NCI-H1694 treated with DMSO at 0.1 percent for 48 hours (cell line): Measurements from ENCODE around the gene CNGB1.
"Not testable (repeated sequence)": the region's sequence is repeated elsewhere in the genome, so short reads cannot be mapped to it uniquely, and the experiment has no call there.

Experiments
- DNase-seq: peaks from one replicate; lab custom pipeline; 2025; lab: John Stamatoyannopoulos, UW

Gene CNGB1

DNA sequence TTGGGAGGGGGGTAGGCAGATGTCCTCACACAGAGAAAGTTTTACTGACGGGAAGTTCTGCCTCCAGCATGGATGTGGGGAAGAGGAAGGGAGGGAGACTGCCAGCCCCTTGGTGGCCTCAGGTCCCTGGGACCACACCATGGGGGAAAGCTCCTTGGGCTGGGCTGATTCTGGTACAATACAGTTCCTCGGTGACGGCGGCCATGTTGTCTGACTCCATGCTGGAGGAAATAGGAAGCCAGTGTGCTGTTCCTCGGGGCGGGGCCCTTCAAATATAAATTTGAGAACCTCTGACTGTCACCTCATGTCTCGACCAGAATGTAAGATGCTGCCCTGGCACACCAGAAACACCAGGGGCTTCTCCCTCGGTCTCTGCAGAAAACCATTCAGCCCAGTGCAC lies 66.8 kb downstream of the CNGB1 start:
- DNase-seq = no peak

DNA sequence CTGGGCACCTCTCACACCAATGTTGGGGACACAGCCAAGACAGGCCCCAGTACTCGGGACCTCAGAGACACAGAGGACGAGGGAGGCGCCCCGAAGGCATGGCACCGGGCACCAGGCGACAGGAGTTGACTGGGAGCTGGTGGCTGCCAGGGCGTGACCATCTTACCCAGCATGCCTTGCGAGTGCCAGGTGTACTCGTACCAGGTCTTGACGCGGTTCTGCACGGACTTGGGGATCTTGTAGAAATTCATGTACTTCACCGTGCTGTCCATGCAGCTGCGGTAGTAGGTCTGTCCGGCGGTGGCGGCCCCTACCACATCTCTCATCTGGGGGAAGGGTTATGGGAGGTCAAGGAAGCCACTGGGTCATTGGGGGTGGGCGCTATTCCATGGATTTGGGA lies 67.3 kb downstream of the CNGB1 start:
- DNase-seq = no peak

DNA sequence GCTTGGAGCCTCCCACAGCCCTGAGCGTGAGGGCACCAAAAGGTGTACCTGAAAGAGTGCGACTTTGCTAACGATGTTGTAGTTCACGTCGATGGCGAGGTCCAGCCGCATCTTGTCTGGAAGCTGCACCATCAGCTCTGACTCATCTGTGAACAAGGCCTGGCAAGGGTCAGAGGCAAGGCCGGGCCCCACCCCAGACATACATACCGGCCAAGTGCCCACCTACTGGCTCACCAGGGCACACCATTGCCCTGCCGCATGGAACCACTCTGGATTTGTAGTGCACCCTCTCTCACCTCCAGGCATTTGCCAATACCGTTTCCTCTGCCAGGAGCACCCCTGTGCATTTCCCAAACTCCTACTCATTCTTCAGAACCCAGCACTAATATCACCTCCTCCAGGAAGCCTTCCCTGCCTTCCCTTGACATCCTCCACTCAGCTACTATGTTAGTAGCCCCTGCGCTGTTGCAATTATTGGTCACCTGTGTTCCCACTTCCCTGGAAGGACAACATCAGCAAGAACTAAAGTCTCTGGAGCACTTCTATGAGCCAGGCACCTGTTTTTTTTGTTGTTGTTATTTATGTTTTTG lies 69.4 kb downstream of the CNGB1 start:
- DNase-seq = no peak

DNA sequence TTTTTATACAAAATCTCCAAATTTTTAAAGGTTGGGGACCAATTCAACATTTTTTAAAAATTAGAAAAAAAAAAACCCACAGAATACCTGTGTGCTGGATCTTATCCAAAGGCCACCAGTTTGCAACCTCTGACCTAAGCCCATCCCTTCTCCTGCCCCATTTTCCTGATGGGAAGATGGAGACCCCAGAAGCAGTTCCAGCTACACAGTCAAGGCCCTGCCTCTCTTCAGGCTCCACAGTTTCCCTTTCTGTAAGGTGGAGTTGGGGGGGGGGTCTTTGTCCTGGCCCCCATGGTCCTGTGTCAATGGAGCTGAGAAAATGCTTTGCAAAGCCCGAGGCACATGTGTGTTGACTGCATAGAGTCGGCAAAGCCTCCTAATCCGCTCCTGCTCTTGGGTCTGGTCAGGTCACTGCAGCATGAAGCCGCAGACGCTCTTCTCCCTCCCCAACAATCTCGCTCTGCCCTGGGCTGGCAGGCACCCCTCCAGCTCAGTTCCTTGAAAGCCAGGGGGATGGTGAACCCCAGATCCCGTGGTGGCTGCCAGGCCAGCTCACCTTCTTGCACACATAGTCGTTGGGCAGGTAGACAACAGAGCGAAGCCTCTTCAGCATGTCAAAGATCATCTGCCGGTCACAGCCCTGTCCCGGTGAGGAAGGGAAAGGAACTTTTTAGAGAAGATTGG lies 70.0 kb downstream of the CNGB1 start:
- DNase-seq = no peak

DNA sequence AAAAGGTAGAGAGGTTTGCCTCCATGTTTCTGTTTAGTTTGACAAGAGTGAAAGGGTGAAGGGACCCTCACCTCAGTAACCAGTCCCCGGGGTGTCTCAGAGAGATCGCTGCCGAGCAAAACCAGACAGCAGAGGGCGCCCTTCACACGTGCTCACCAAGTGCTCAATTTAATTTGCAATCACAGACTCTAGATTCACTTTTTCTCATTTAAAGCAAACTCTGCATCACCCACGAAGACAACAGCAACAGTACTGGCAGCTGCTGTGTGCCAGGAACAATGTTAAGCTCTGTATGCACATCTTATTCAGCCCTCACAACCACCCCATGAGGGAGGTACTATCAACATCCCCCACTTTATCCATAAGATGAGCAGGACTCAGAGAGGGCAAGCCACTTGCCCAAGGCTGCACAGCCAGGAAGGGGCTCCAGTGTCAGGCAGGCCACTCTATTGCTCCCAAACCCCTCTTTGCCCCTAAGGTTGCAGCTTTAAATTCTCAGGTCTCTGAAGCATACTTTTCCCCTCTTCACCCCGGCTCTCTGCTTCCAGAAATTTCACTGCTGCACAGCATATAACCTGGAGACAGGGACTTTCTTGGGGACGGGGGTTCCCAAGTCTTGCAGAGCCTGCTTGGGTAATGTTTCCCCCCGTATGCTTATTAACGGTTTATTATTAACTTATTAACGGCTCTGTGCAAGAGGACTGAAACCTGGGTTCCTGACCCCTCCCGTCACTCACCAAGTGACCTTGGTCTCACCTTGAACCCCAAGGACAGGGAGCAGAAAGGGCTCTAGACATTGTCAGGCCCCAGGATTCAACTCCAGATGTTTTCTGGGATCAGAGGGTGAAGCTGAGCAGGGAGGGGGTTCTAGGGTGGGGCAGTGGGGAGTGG lies 70.9 kb downstream of the CNGB1 start:
- peak; percentile 63 for DNase-seq

DNA sequence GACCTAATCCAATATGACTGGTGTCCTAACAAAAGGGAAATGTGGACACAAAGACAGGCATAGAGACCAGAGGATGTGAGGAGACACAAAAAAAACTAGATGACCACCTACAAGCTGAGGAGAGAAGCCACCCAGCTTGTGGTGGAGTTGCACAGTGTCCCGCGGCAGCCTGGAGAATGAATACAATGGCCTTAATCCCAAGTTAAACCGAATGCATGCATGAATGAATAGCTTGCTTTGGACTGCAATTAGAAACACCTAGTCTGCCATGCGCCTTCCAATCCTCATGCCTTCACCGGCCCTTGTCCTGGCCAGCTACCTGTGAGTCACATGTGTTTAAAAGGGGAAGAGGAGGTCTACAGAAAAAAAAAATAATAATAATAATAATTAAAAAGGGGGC lies 72.0 kb downstream of the CNGB1 start:
- no peak for DNase-seq

DNA sequence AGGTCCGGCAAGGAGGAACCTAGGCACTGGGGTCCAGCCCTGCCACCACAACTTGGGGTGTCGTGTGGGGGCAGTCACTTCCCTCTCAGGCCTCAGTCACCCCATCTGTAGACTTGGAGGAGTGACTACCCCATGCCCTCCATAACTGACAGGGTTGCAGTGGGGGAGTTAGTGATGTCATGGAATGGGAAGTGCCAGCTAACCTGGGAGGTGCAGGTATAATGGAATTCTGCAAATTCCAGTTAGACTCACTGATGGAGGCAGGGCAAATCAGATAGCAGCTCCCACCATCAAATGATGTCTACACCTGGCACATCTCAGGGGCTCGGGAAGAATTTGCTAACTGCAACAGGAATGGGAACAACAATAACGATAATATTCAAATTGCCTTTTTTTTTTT lies 72.9 kb downstream of the CNGB1 start:
- no peak for DNase-seq

DNA sequence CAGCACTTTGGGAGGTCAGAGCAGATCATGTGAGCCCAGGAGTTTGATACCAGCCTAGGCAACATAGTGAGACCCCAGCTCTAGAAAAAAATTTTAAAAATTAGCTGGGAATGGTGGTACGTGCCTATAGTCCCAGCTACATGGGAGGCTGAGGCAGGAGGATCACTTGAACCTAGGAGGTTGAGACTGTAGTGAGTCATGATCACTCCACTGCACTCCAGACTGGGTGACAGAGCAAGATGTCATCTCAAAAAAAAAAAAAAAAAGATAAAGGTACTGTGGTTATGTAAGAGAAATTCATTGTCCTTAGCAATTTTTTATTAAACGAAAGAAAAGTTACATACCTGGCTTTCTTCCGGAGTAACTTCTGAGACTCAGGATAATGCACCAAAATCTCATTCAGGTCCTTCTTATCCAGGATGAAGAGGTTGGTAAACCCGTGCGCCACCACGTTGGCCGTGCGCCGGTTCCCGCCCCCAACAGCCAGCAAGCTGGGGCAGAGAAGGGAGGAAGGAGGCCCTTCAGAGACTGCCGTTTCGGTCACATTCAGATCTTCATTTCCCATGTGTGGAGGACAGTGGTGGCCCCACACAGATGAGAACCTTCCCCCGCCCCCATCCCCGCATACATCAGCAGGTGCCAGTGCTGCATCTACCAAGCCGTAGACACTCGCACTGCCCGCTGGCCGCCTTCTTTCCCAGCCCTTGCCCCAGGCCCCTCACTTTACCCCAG lies 73.7 kb downstream of the CNGB1 start:
- no peak for DNase-seq

DNA sequence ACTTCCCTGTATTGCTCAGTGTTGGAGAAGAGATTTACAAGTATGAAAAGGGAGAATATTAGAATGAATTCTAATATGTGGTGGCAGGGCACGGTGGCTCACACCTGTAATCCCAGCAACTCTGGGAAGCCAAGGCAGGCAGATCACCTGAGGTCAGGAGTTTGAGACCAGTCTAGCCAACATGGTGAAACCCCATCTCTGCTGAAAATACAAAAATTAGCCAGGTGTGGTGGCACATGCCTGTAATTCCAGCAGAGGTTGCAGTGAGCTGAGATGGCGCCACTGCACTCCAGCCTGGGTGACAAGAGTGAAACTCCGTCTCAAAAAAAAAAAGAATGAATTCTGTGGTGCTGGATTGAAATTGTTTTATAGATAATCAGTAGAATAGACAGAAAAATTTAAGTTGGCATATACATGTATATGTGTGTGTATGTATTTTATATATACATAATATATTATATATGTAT lies 75.8 kb downstream of the CNGB1 start:
- not testable (repeated sequence) for DNase-seq

DNA sequence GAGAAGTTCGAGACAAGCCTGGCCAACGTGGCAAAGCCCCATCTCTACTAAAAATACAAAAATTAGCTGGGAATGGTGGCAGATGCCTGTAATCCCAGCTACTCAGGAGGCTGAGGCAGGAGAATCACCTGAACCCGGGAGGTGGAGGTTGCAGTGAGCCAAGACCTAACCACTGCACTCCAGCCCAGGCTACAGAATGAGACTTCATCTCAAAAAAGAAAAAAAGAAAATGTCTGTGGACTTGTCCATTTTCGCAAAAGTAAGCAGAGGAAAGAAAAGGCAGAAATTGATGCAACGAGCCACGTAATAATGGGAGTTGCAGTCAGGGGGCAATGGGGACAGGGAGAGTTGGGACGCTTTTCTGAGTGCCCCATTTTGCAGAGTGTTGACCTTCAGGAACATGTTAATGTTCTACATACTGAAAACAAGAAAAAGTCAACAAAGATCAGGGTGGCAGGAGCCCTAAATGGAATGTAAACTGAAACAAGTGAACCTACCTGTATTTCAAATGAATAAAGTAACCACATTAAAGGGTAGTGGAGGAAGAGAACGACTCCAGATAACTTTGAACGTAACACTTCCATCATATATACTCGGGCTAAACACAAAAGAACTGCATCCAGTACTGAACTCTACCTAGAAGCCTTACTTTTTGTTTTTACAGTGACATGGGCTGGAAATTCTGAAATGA lies 76.4 kb downstream of the CNGB1 start:
- DNase-seq = no peak

DNA sequence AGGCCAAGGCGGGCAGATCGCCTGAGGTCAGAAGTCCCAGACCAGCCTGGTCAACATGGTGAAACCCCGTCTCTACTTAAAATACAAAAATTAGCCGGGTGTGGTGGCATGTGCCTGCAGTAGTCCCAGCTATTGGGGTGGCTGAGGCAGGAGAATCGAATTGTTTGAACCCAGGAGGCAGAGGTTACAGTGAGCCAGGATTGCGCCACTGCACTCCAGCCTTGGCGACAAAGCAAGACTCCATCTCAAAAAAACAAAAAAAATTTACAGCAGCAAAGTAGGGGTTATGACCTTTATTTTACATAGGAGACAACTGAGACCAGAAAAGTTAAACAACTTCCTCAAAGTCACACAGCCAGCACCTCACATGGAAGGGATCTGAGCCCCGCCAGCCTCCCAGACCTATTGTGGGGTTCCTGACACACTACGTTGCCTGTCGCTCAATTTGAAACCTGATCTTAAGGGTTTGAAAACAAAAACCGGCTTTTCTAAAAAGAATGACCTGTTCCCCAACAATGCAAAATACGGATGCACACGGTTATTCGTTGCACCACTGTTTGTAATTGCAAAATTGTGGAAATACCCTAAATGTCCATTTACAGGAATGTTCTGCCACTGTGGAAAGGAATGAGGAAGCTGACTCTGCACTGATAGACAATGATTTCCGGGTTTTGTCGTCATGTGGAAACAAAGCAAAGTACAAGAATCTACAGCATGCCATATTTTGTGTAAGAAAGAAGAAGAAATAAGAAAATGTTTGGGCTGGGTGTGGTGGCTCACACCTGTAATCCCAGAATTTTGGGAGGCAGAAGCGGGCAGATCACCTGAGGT lies 77.2 kb downstream of the CNGB1 start:
- no peak for DNase-seq

DNA sequence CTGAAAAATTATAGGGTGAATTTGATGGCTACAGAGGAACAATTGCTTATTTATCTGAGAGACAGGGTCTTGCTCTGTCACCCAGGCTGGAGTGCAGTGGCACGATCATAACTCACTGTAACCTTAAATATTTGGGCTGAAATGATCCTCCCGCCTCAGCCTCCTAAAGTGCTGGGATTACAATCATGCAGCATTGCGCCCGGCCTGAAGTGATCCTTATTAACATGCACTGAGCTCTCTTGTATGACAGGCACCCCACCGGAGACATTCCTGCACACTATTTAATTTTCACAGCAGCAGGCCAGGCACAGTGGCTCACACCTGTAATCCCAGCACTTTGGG lies 77.7 kb downstream of the CNGB1 start:
- DNase-seq = no peak

DNA sequence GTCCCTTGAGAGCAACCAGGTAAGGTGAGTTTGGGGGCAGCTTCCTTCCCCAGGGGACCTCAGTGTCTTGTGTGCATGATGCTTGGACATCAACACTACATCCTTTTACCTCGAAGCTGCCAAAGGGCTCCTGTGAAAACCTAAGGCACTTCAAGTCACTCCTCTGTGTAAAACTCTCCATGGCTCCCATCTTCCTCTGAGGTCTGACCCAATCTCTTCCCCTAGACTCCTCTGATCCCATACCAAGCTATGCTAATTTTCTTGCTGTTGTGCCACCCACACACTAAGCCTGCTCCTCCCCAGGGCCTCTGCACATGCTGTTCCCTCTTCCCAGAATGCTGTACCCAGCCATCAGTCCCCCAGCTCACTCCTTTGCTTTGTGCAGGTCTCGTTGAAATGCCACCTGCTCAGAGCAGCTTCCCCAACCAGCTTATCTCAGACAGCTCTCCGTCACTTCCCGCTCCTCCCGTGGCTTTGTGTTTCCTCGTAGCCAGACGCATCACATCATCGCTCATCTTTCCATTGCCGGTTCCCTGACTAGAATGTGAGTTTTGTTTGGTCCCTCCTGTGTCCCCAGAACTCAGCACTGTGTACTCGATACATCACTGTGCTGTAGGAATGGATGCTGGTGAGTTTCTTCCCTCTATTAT lies 78.4 kb downstream of the CNGB1 start:
- DNase-seq = no peak

DNA sequence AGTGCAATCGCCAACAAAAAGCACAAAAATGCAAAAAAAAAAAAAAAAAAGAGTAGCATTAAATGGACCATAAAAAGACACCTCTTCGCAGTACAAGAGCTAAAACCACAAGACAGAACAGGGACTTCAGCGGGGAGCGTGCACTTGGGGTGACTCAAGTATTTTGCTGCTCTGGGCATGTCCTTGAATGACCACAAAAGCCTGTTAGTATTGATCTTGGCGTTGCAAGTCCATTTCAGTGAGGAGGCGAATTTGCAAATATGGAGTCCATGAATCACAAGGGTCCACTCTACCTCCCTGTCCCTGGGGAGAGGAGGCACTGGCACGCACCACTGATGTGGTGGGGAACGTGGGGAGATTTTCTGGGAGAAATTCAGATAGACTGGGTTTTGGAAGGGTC lies 78.9 kb downstream of the CNGB1 start:
- no peak for DNase-seq

DNA sequence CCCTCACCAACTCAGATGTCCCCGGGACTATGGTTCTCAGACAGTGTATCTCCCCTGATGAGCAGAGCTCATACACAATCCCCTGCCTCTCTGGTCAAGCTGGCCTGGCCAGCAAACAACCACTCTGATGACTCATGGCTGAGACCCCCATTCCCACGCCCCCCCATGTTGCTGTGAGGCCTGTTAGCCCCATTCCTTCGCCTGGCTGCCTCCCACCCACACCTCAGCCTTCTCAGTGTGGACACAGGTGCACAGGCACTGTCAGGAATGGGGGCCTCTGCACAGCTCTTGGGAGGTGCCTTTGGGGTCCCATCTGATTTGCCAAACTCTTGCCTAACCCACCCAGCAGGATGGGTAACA lies 80.2 kb downstream of the CNGB1 start:
- DNase-seq = no peak

DNA sequence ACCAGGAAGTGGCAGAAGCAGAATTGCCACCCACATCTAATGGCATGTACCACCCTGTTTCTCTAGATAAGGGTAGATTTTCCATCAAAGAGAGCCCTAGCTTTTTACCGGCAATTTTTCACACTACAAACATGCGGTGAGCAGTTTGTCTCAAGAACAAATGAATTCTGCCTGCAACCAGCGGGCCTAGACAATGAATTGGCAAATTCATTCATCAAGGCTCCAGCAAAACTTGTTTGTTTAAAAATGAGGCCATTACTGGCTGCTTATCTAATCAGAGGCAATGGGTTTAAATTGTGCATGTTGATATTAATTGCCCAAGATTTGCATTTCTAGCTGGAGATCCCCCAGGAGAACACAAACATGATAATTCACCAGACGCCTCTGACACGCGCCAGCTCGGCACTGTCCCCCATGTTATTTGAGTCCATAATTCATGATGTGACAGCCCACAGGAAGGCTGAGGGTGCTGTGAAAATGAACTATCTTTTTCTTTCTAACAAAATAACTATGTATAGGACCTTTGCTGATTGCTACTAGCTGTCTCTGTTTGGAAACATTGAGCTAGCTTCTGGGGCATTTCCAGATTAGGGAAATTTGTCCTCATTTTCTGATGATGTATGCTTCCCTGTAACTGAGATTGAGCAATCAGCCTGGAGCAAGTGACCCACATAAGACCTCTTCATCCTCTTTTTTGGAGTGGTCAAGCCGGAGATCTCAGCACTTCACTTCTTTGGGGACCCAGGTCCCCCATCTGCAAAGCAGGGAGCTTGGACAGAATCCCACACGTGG lies 80.8 kb downstream of the CNGB1 start:
- no peak for DNase-seq

DNA sequence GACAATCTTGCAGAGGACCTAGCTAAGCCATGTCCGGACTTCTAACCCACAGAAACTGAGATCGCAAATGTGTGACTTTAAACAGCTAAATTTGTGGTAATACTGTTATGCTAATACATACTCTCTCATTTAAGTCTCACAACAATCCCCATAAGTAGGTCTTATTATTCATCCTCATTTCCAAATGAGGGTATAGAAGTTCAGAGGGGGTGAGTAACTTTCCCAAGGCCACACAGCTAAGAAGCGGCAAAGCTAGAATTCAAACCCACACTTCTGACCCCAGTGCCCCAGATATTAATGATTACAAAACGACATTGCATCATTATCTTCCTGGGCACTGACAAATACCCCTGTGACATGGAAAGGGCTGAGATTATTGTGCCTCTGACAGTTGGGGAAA lies 81.4 kb downstream of the CNGB1 start:
- no peak for DNase-seq

DNA sequence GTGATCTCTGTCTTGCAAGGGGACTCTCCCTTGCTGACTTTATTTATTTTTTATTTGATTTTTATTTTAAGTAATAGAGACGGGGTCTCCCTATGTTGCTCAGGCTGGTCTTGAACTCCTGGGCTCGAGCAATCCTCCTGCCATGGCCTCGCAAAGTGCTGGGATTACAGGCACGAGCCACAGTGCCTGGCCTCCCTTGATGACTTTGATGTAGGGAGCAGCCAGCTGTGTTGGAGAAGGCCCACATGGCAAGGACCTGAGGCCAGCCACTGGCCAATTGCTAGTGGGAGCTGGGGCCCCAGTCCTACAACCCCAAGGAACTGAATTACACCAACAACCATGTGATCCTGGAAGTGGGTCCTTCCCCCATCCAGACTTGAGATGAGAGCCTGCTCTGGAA lies 81.8 kb downstream of the CNGB1 start:
- DNase-seq = no peak

DNA sequence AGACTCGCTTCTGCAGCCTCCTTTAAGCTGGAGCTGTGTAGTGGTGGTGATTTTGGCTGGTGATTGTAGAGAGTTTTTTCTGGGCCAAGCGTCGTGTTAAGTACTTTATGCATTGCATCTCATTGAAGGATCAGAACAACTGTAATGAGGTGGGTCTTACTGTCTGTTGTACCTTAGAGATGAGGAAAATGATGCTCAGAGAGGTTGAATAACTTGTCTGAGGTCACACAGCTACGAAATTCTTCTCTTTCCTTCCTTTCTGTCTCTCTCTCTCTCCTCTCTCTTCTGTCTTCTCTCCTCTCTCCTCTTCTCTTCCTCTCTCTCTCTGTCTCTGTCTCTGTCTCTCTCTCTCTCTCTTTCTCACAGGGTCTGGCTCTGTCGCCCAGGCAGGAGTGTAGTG lies 82.8 kb downstream of the CNGB1 start:
- no peak for DNase-seq

DNA sequence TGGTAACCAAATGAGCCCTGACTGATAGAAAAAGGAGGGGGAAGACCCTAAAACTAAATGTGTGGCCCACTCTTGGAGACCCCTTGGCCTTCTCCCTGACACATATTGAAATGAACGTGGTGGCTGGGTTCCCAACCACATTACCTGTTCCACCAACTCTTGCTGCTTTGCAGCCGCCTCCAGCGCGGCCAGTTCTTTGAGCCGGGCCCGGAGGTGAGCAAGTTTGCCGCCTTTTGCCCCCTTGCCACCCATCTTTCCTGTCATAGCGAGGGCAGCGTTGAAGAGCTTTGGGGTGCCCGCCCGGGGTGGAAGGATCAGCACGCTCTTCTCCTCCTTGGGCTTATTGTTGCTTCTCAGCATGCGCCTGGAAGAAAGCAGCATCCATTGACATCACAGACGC lies 83.2 kb downstream of the CNGB1 start:
- DNase-seq = no peak
